NCI-H1105 treated with DMSO at 0.1 percent for 48 hours (cell line): ENCODE measurements around the gene TPRA1.

Experiments
- DNase-seq: peaks from one replicate; lab custom pipeline; 2025; lab: John Stamatoyannopoulos, UW

Gene TPRA1

GRCh38 chr3:127590282-127590592, 296 bp downstream of the TPRA1 start:
- DNase-seq, result no peak

GRCh38 chr3:127589600-127590281, 792 bp downstream of the TPRA1 start:
- DNase-seq, result no peak

GRCh38 chr3:127588806-127589577, 1.5 kb downstream of the TPRA1 start:
- DNase-seq, result no peak

- no peak for DNase-seq
Measured at GRCh38 chr3:127587876-127588275, 2.7 kb downstream of the TPRA1 start.

- no peak for DNase-seq
Measured at GRCh38 chr3:127585813-127586413, 4.6 kb downstream of the TPRA1 start.

GRCh38 chr3:127585163-127585812, 5.2 kb downstream of the TPRA1 start:
- no peak for DNase-seq

- no peak for DNase-seq
Measured at GRCh38 chr3:127584734-127585133, 5.8 kb downstream of the TPRA1 start.

GRCh38 chr3:127580327-127581060, 10.0 kb downstream of the TPRA1 start:
- DNase-seq, result no peak

- DNase-seq, result no peak
Measured at GRCh38 chr3:127578802-127579201, 11.7 kb downstream of the TPRA1 start.

GRCh38 chr3:127578168-127578567, 12.4 kb downstream of the TPRA1 start:
- DNase-seq, result no peak

GRCh38 chr3:127577448-127577847, 13.1 kb downstream of the TPRA1 start:
- no peak for DNase-seq

GRCh38 chr3:127574880-127575878, 15.4 kb downstream of the TPRA1 start:
- DNase-seq, result peak; percentile 89

GRCh38 chr3:127573912-127574311, 16.6 kb downstream of the TPRA1 start:
- DNase-seq, result no peak

GRCh38 chr3:127573401-127573800, 17.1 kb downstream of the TPRA1 start:
- no peak for DNase-seq

GRCh38 chr3:127572735-127573134, 17.8 kb downstream of the TPRA1 start:
- DNase-seq, result no peak

GRCh38 chr3:127572186-127572585, 18.3 kb downstream of the TPRA1 start:
- DNase-seq, result no peak

GRCh38 chr3:127570520-127570919, 20.0 kb downstream of the TPRA1 start:
- no peak for DNase-seq

- no peak for DNase-seq
Measured at GRCh38 chr3:127569160-127569559, 21.4 kb downstream of the TPRA1 start.

- DNase-seq, result peak; percentile 48
Measured at GRCh38 chr3:127568586-127568985, 21.9 kb downstream of the TPRA1 start.

GRCh38 chr3:127566833-127567232, 23.7 kb downstream of the TPRA1 start:
- peak; percentile 50 for DNase-seq

GRCh38 chr3:127565711-127566110, 24.8 kb downstream of the TPRA1 start:
- no peak for DNase-seq
